DMS153 treated with DMSO at 0.1 percent for 48 hours (cell line): ENCODE results near the gene RABEP2.
"Not testable (repeated sequence)": the region's sequence is repeated elsewhere in the genome, so short reads cannot be mapped to it uniquely, and the experiment has no call there.

Source experiments
- DNase-seq: peaks from one replicate; lab custom pipeline; 2025; ENCODE audit not compliant: unreplicated experiment; lab: John Stamatoyannopoulos, UW

Gene RABEP2

DNA sequence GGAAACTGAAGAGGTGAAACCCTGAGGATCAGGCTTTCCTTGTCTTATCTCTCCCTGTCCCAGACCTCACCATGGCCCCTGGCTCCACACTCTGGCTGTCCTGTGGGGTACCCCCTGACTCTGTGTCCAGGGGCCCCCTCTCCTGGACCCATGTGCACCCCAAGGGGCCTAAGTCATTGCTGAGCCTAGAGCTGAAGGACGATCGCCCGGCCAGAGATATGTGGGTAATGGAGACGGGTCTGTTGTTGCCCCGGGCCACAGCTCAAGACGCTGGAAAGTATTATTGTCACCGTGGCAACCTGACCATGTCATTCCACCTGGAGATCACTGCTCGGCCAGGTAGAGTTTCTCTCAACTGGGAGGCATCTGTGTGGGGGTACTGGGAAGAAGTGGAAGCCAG lies 8.1 kb upstream of the RABEP2 start:
- no peak for DNase-seq

DNA sequence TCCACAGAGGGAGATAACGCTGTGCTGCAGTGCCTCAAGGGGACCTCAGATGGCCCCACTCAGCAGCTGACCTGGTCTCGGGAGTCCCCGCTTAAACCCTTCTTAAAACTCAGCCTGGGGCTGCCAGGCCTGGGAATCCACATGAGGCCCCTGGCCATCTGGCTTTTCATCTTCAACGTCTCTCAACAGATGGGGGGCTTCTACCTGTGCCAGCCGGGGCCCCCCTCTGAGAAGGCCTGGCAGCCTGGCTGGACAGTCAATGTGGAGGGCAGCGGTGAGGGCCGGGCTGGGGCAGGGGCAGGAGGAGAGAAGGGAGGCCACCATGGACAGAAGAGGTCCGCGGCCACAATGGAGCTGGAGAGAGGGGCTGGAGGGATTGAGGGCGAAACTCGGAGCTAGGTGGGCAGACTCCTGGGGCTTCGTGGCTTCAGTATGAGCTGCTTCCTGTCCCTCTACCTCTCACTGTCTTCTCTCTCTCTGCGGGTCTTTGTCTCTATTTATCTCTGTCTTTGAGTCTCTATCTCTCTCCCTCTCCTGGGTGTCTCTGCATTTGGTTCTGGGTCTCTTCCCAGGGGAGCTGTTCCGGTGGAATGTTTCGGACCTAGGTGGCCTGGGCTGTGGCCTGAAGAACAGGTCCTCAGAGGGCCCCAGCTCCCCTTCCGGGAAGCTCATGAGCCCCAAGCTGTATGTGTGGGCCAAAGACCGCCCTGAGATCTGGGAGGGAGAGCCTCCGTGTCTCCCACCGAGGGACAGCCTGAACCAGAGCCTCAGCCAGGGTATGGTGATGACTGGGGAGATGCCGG lies 7.5 kb upstream of the RABEP2 start:
- DNase-seq = no peak

DNA sequence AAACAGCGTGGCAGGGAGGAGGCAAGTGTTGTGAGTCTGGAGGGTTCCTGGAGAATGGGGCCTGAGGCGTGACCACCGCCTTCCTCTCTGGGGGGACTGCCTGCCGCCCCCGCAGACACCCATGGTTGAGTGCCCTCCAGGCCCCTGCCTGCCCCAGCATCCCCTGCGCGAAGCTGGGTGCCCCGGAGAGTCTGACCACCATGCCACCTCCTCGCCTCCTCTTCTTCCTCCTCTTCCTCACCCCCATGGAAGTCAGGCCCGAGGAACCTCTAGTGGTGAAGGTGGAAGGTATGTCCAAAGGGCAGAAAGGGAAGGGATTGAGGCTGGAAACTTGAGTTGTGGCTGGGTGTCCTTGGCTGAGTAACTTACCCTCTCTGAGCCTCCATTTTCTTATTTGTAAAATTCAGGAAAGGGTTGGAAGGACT lies 6.8 kb upstream of the RABEP2 start, which contains the start of gene CD19:
CD19 (plus strand) TSS at position 171 of the 425 bp plus-strand sequence; CDS start at position 201, 30 bp downstream.
- no peak for DNase-seq

DNA sequence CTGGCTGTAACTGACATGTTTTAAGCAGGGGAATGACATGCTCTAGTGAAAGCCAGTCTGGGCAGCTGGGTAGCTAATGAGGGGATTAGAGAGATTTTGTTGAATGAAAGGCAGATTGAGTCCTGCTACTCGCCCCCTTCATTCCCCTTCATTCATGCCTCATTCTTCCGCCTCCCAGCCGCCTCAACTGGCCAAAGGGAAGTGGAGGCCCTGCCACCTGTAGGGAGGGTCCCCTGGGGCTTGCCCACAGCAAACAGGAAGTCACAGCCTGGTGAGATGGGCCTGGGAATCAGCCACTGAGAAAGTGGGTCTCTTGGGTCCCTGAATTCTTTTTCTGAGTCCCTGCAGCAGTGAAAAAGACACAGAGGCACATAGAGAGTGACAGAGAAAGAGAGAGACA lies 5.6 kb upstream of the RABEP2 start:
- DNase-seq = peak; percentile 9

DNA sequence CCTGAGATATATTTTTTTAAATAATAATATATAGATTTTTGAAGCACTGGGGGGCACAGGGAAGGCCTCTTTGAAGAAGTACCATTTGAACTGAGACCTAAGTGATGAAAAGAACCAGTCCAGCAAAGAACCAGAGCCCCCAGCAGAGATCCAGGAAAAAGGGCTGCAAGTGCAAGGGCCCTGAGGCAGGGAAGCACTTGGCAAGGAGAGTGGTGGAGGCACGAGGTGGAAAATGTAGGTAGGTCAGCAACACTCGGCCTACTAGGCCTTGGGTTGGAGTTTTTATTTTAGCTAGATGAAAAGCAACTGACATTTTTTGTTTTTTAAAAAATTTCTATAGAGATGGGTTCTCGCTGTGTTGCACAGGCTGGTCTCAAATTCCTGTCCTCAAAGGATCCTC lies 5.2 kb upstream of the RABEP2 start:
- no peak for DNase-seq

DNA sequence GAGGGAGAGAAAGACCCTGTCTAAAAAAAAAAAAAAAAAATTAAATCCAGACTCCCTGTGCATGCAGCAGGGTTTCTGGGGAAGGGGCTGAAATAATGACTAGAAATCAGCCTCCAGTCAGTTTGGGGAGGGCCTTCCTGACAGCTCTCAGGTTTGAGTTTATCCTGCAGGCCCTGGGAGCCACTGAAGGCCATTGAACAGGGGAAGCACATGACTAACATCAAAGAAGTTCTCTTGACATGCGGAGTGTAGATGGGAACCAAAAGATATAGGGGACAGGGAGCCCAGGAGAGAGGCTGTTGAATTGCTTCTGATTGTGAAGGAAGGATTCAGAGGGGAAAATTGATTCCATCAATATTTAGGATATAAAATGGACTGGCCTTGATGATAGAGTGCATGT lies 2.8 kb upstream of the RABEP2 start:
- DNase-seq = no peak

DNA sequence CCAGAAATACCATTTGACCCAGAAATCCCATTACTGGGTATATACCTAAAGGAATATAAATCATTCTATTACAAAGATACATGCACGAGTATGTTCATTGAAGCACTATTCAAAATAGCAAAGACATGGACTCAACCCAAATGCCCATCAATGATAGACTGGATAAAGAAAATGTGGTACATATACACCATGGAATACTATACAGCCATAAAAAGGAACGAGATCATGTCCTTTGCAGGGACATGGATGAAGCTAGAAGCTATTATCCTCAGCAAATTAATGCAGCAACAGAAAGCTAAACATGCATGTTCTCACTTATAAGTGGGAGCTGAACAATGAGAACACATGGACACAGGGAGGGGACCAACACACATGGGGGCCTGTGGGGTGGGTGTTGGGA lies 1.2 kb upstream of the RABEP2 start:
- DNase-seq = not testable (repeated sequence)

DNA sequence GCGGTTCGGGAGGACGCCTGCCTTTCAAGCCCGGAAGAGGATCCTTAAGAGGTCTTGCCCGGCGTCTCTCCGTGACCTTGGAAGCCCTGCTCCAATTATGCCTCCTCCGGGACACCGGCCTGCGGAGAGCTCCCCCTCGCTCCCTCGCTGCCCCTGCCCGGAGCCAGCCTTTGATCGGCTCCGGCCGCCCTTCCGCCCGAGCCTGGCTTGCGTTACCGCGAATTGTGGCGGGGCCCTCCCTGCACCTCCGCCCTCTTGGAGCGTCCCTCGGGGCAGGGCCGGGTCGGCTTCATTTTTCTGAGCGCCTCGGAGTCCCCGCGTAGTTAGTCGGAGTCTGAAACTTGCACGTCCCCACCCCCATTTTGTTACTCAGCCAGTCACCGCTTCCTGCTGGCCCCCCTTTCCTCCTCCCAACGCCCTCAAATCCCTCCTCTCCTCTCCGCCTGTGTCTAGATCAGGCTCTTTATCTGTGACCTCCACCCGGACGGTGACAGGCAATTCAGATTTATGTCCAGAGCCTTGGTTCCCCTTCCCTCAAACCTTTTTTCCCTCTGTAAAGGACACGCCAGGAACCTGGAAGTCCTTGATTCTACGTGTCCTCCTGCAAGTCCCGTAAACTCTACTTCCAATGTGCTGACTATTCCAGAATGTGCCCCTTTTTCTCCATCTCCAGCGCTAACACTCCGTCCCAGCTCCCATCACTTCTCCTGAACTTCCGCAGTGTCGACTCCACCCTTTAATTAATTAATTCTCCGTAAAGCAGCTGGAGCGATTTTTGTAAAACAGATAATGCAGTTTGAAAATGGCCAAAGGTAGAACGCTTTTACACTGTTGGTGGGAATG lies 569 bp upstream of the RABEP2 start:
- peak; percentile 76 for DNase-seq

DNA sequence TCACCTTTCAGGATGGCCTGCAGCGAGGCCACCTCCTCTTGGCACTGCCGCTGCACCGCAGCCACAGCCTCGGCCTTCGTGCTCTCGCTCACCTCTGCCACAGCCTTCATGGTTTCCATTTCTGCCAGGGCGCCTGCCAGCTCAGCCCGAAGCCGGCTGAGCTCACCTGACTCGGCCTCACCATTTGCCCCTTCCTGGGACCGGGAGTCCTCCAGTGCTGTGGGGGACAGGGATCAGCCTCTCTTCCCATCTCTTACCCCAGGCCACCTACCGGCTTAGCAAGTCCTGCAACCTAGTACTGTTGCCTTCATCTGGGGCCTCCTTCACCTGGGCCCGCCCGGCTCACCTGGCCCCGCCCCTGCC lies 658 bp downstream of the RABEP2 start:
- DNase-seq = no peak

DNA sequence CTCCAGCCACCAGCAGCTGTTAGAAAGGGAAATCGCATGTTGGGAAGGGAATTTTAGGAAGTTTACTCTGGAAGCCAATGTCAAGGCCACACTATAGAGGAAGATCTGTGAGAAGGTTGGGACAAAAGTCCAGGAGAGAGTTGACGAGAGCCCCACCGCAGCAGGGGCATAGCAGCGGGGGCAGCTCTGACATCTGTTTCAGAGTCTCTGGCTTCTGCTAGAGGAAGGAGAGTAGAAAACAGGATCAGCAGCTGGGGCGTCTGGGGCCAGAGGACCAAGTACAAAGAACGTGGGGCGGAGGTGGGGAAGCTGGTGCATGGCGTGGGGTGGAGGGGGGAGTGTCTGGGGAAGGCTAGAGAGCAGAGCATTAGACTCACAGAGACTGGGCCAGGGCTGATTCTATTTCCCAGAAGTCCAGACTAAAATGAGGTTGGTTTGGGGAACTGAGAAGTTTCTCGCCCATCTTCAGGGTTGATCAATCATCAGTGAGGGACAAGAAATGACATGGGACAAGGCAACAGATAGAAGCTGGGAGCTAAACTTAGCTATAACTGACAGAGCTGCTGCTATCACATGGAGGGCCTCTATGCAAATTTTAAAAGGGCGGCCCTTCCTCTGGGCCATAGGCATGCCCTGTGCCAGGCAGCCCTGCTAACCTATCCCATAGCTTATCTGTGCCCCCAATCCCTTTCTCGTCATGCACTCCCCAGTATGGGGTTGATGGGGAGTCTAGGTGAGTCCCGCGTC lies 1.2 kb downstream of the RABEP2 start:
- DNase-seq = no peak

DNA sequence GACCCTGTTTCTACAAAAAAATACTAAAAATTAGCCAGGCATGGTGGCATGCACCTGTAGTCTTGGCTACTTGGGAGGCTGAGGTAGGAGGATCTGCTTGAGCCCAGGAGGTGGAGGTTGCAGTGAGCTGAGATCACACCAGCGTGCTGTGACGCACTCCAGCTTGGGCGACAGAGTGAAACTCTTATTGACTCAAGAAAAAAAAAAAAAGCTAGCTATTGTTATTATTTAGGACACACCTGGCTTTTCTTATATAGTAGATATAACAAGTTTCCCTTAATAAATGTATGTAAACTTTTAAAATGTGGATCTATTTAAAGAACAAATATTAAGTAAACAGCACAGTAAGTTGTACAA lies 1.8 kb downstream of the RABEP2 start:
- DNase-seq = no peak

DNA sequence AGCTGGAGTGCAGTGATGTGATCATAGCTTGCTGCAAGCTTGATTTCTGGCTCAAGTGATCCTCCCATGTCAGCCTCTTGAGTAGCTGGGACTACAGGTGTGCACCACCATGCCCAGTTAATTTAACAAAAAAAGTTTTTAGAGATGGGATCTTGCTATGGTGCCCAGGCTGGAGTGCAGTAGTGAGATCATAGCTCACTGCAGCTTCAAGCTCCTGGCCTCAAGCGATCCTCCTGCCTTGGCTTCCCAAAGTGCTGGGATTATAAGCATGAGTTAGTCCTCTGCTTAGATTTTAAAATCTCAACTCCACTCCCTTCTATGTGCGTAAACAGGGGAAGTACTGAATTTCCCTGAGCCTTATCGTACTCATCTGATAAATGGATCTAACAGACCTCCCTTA lies 6.3 kb downstream of the RABEP2 start:
- no peak for DNase-seq

DNA sequence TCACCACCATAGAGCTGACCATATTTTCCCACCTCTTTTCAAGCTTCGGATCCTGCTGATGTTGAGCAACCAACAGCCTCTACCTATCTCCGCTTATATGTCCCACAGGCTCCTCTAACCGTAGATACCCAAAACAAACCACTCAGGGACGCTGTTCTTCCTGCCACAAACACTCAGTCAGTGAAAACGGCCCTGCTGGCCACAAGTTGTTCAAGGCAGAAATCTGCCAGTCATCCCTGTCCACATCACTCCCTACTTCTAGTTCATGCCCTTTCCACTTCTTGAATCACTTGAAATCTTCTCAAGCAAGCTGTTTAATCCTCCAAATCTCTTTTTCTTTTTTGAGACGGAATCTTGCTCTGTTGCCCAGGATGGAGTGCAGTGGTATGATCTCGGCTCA lies 7.9 kb downstream of the RABEP2 start:
- no peak for DNase-seq

DNA sequence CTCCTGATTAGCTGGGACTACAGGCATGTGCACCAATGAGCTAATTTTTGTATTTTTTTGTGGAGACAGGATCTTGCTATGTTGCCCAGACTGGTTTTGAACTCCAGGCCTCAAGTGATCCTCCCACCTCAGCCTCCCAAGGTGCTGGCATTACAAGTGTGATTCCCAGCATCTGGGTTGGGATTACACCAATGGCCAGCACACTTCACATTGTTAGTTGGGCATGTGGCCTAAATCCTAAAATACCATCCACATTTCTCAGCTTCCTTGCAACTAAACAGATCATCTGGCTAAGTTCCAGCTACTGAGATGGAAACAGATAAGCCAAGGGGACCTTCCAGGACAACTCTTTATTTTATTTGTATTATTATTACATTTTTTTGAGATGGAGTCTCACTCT lies 9.9 kb downstream of the RABEP2 start:
- DNase-seq = no peak

DNA sequence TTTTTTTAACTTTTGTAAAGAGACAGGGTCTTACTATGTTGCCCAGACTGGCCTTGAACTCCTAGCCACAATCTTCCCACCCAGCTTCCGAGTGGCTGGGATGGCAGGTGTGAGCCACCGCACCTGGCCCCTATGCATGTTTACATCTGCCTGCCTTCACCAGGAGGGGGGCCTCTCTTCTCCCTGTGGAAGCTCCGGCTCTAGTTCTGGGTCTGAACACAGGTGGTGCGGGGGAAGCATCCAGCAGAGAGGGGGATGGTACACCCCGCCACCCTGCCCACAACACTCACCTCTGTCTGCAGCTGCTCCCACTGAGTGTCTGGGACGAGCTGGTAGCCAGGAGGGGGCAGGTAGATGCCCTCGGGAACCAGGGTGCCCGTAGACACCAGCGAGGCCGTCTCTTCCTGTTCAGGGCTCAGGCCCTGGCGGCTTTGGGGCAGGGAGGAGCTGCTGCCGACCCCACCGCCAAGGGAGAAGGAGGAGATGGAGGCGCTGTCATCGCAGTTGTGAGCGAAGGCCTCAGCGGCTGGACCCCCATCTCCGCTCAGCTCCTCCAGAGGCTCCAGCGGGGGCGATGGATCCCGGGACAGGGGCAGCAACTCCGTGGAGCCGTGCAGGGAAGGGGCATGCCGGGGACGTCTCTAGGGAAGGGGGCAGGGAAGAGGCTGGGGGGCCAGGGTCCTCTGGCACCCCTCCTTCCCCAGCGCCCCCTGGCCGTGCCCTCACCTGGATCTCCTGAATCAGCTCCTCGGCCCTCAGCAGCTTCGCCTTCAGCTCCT lies 10.9 kb downstream of the RABEP2 start:
- DNase-seq = no peak

DNA sequence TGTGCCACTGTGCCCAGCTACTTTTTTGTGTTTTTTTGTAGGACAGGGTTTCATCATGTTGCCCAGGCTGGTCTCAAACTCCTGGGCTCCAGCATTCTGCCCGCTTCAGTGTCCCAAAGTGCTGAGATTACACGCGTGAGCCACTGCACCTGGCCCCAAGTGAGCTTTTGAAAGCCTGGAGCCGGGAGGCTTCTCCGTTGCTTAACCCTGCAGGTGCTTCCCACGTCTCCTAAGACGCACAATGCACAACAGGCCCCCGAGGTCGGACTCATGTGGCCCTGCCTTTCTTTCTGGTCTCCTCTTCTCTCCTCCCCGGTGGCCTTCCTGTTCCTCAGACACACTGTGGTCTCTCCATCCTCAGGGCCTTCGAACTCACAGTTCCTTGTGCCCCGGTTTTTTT lies 12.5 kb downstream of the RABEP2 start:
- DNase-seq = no peak

DNA sequence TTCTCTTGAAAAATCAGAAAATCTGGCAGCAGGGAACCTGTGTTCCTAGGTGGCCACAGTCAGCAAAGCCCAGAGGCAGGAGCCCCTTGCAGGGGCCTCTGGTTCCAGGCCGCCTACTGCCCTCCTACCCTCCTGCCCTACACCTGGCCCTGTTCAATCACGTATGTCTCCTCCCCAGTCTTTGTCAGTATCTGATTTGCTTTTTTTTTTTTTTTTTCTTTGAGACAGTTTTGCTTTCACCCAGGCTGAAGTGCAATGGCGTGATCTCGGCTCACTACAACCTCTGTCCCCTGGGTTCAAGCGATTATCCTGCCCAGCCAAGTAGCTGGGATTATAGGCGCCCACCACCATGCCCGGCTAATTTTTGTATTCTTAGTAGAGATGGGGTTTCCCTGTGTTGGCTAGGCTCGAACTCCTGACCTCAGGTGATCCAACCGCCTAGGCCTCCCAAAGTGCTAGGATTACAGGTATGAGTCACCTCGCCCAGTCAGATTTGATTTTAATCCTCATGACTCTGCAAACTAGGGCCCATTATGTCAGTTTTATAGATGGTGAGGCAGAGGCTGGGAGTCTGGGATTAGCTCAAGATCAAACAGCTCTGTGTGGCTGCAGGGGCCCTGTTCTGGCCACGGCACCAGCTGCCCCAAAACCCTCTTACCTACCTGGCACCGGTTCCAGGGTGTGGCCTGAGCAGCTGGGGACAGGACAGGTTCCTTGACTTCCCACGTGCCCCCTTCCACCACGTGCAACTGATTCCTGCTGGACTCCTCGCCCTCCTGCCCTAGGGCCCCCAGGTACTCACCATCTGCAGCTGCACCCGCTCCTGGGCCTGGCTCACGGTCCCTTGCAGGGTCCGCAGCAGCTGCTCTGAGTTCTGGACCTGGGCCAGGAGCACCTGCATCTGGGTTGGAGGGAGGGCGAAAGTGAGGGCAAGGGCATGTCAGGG lies 14.7 kb downstream of the RABEP2 start:
- DNase-seq = no peak

DNA sequence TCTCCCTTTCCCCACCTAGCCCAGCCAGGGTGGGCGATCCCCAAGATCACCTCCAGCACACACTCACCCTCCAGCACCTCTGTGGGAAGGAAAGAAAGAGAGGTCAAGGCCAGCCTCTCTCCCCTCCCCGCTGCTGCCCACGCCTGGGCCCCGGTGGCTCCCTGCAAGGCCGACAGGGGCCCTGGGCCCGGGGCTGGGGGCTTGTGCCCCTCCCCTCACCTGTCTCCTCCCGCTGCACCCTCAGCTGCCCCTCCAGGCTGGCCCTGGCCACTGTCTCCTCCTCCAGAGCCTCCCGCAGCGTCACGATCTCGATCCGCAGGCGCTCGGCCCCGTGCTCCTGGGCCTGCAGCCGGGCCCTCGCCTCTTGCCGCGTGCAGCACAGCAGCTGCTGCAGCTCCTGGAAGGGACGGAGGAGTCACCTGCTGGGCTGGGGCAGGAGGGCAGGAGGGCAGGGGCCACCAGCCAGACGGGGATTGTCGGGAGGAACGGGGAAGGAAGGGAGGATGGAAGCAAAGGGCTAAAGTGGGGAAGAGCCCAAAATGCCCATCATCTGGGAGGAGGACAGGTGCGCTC lies 19.2 kb downstream of the RABEP2 start:
- DNase-seq = no peak

DNA sequence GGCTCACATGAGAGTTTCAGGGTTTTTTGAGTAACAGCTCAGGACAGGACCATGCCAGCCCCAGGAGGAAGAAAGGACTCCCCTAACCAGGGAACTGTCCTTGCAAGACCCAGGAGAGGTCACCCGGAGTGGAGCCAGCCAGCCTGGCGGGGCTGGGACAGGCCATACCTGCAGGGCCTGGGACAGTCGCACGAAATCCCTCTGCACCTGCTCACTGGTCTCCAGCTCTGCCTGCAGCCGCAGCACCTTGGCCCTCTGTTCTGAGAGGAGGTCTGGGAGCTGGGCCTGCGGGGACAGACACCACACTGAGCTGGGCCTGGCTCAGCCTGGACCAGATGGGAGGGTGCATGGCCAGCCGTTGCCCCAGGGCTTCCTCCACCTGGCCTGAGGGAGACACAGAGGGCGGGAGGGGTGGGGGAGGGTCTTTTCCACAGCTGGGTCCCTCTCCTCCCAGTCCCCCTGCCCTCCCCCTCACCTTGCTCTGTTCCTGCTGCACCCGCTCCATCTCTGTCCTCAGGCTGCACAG lies 19.7 kb downstream of the RABEP2 start:
- no peak for DNase-seq
